ENCODE measurements around the gene AGER.
"Not testable (repeated sequence)": the region's sequence is repeated elsewhere in the genome, so short reads cannot be mapped to it uniquely, and the experiment has no call there.

The AGER gene

DNA sequence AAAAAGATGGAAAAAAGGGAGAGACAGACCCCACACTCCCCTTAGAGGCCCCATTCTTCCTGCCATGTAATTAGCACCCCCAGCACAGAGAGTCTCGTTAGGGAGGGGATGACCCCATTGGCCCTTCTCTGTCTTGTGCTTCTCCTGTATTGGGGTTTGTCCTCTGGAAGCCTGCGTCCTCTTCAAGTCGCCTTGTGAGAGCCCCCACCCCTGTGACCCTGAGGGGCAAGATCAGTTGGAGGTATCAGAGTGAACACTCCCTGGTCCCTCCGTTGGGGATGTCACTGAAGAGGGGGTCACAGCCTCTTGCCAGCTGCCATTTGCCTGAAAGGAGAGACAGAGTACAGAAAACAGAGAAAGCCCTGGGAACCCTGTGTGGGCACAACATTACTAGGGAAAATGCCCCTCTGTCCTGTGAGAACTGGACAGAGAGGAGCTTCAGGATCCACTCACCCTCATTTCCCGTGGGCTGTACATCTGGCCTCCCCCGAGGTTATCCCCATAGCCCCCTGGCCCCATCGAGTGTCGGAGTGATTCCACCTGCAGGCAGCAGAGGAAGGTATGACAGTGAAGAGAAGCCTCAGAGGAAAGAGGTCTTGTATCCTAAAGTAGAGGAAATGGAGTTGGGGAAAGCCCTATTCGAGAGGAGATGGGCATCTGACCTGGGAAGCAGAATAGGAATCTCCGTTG, 2.2 kb upstream of the AGER start:
- DNase-seq (ENCODE audit: low spot score), result not testable (repeated sequence)

DNA sequence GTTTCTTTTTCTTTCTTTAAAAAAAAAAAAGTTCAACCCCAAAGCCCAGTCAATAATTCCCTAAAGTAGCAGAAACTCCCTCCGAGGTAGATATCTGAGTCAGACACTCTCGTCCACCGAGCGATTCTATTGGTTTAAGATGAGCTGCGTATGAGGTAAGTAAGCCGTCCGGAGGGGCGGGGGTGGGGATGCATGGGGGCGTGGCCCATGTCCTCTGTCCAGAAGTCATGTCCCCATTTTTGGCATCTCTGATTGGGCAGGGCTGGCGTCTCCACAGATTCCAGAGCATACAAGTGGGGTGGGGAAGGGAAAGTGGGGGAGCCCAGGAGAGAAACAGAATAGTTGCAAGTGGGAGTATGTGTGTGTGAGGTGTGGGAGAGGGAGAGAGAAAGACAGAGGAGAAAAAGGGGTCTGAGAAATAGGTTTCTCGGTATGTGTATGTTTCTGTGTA, 1.7 kb upstream of the AGER start:
- DNase-seq (ENCODE audit: low spot score), result not testable (repeated sequence)

DNA sequence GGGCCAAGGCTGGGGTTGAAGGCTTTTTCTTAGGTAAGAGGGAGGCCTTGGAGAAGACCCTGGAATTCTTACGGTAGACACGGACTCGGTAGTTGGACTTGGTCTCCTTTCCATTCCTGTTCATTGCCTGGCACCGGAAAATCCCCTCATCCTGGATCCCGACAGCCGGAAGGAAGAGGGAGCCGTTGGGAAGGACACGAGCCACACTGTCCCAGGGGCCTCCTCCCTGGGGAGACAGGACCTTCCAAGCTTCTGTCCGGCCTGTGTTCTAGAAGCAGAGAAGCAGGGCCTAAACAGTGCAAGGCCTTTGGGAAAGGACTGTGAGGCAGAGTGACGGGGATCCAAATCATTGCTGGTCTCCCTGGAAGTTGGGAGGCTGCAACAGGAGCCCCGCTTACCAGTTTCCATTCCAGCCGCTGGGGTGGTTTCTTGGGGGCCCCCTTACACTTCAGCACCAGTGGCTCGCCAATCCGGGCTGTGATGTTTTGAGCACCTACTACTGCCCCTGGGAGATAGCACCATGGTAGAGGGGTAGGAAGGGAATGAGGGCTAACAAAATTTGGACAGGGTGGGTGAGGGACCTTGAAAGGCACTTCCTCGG, 470 bp downstream of the AGER start:
- DNase-seq (ENCODE audit: low spot score), result no peak

DNA sequence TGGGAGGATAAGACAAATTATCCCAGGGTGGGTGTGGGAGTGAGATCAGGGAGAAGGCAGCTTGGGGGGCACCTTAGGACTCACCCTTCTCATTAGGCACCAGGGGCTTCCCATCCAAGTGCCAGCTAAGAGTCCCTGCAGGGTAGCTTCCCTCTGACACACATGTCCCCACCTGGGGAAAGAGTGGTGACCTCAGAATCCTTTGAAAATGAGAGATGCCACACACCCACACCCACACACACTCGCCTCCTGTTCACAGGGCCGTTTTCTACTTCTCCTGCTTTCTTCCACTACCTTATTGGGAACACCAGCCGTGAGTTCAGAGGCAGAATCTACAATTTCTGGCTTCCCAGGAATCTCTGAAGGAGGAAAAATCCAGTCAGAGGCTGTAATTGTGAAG, 1.0 kb downstream of the AGER start:
- DNase-seq (ENCODE audit: low spot score), result no peak

DNA sequence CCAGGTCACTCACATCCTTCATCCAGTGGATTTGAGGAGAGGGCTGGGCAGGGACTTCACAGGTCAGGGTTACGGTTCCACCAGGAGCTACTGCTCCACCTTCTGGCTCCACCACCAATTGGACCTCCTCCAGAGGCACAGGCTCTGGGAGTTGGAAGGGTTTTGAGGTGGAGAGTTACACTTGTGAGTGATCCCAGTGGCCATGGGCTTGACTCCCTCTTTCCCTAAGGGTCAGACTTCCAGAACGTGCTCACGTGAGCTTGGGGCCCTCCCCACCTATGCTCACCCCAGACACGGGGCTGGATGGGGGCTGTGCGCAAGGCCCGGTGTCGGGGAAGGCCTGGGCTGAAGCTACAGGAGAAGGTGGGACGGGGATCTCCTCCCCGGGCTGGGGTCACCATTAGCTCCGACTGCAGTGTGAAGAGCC, 1.5 kb downstream of the AGER start:
- no peak for DNase-seq (ENCODE audit: low spot score)

DNA sequence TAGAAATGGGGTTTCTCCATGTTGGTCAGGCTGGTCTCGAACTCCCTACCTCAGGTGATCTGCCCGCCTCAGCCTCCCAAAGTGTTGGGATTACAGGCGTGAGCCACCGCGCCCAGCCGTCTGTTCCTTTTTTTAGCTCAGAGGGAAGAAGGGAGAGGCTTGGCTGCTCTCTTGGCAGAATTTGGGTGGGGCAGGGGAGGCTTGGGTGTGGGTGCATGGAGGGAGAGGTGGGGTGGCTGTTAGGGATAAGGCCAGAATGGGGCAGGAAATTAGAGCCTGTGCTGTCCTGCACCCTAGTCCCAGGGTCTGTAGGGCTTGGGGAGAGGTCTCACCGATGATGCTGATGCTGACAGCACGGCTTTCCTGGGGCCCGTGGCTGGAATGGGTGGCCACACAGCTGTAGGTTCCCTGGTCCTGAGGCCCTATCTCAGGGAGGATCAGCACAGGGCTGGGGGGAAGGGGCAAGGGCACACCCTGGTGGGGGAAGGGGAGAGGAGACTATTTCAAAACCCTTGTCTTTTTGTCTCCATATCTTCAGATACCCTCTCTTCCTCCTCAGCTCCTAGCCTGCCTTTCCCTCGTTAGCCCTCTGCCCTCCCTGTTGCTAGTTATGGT, 2.0 kb downstream of the AGER start:
- no peak for DNase-seq (ENCODE audit: low spot score)

DNA sequence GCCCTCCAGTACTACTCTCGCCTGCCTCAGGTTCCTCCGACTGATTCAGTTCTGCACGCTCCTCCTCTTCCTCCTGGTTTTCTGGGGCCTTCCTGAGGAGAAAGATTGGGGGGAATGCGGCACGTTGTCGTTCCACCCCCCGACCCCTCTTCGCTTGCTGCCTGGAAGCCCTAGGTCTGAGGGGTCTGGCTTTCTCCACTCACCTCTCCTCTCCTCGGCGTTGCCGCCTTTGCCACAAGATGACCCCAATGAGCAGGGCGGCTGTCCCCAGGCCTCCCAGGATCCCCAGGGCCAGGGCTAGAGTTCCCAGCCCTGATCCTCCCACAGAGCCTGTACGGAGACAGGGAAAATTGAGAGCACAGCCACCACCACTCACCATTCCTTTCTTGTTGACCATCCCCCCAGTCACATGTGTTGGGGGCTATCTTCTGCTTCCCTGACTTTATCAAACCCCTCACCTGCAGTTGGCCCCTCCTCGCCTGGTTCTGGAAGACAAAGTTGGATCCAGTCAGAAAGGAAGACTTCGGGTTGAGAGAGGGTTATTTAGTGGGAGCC, 2.8 kb downstream of the AGER start:
- DNase-seq (ENCODE audit: low spot score), result no peak

DNA sequence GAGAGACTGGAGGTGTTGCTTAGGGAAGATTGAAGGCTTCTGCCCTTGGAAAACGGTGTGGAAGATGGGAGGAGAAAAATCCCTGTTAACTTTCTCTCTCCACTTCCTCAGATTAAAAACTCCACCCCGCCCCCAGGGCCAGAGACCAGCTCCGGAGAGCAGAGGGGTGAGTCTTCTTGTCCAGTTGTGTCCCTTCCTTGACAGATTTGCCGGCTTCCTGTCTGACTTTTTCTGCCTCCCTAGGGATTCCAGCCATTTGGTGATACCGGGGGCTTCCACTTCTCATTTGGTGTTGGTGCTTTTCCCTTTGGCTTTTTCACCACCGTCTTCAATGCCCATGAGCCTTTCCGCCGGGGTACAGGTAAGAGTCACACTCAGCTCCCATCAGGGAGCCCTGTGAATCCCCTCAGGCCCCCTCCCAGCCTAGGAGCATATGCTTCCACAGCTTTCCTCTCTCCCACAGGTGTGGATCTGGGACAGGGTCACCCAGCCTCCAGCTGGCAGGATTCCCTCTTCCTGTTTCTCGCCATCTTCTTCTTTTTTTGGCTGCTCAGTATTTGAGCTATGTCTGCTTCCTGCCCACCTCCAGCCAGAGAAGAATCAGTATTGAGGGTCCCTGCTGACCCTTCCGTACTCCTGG, 4.2 kb downstream of the AGER start:
- no peak for DNase-seq (ENCODE audit: low spot score)

DNA sequence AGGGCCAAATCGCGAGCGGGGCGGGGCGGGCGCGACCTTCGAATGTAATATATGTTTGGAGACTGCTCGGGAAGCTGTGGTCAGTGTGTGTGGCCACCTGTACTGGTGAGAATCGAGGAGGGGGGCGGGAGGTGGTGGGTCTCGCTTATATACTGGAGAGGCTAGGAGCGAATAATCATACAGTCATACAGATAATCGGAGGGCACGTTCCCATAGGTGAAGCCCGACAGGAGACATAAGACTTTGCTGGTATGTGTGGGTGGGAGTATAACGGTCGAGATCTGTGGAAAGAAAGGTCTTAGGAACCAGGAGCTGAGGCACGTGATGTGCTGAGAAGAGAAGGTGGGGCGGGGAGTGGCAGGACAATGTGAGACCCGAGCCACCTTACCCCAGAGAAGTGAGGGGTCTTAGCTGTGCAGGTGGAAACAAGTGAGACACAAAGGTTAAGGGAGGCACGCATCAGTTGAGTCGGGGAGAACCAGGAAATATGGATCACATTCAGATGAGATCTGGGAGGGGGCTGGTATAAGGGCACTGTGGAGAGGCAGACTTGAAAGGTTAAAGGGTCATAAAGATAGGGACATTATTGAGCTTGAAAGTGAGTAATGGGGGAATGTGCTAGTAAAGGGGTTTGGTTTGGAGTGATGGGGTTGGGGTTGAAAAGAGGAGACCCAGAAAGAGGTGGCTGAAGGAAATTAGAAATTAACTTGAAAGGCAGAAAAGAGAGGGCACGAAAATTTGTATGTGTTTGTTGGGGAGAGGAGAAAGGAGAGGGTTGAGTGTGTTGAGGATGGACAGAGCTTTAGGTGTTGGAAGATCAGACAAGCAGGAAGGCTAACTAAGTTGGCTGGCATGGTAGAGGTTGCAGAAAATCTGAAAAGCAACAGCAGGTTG, 5.3 kb downstream of the AGER start:
- no peak for DNase-seq (ENCODE audit: low spot score)

DNA sequence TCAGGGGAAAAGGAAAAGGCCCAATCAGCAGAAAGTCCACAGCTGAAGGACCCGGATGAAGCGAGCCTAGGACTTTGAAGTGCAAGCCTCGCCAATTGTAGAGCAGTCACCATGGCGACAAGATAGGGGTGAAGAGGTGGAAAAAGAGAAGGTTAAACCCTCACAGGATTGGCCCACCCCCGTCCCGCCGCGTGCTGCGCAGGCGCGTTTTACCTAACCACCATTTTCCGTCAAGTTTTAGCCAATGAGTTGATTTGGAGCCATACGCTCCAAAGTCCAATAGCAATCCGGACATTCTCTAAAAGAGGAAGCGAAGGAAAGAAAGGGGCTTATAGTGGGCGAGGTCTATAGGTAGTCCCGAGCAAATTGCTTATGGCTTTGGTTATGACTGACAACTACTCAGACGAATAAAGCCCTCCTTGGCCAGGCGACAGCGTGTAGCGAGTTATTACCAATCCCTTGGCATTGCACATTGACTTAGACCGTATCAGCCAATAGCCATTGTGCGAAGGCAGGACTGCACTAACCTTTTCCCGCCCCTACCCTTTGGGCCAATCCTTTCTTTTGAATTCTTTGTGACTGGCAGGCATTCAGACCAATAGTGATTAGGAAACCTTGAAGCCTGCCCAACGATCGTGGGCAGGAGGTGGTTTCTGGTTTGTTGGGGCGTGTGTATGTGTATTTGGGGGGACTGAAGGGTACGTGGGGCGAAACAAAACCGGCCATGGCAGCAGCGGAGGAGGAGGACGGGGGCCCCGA, 6.1 kb downstream of the AGER start, which contains the start of gene RNF5:
RNF5 (plus strand) TSS at position 618 of the 759 bp plus-strand sequence; CDS start at position 725, 107 bp downstream.
- DNase-seq (ENCODE audit: low spot score), result peak; percentile 91

DNA sequence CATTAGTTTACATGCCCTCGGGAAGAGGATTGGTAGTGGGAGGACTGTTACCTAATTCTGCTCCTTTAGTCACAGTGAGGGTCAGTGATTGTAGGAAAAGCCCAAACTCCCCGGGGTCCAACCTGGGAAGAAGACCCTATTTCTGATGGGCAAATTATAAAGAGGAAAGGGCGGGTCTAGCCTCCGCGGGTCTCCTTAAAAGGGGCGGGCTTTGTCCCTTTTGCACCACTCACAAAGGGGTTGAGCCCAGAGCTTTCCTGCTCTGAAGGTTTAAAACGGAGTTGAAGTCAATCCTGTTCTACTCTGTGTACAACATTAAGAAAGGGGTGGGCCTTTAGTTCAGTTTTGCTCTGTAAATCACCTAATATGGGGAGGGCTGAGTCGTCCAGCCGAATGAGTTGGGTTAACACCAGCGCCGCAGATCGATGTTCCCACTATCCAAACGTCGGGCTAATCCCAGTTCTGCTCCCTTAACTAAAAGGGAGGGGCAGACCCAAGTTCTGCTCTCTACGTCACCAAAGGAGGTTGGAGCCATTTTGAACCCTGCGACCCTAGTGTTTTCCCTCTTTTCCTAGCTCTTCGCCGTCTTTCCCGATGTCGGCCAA, 6.8 kb downstream of the AGER start:
- peak; percentile 65 for DNase-seq (ENCODE audit: low spot score)

DNA sequence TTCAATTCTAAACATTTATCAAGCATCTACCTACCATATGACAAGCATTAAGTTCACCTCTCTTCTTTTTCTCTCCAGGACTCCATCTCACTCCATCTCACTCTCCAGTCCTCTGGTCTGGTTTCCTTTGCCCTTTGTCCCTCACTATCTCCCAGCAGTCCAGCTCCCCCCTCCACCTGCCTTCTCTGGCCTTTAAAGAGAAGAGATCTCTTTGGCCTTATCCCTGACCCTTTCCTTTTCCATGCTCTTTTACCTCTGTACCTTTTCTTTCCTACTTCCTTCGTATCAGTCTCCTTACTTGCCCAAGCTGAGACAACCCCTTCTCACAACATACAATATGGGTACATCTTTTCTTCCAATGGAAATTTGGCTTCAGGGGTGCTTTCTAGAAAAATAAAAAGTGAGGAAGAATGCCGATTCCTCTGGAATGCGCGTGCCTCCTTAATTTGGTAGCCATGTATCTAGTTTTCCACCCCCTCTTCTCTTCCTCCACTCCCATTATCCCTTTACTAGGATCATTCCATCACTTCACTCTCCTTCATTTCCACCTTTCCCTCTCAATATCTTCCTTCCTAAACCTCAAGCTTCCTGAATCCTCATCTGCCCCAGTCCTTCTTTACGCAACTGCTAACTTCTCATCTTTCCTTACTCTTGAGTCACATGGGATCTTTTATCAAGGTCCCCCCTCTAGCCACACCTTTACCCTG, 7.4 kb downstream of the AGER start:
- no peak for DNase-seq (ENCODE audit: low spot score)

DNA sequence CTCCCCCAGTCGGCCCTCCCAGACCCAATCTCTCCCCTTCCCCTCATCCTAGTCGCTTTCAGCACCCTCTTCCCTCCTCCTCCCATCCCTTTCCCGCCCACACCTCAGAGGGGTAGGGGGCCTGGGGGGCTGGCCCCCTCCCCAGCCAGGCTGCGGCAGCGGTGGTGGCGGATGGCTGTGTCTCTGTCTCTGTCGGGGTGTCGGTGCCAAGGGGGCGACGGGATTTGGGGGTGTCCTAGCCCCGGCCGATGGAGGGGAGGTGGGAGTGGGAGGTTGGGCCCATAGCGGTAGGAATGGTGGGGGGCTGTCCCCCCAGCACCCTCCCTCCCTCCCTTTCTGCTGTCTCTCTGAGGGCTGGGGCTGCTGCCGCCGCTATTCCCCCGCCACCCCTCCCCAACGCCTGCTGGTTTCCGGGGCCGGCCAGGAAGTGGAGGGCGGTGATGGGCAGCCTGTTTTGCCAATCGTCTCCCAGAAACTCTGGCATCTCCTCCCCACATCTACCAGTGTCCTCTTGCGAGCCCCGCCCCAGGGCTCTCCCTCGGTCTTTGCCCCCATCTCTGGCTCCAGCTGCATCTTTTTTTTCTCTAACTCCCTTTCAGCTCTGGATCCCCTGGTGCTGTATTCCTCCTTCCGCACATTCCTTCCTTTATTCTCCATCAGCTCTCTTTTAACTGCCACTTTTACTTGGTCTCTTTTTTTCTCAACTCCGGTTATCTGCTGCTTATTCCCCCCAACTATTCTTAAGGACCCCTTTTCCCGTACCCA, 8.2 kb downstream of the AGER start, which contains the start of gene AGPAT1:
AGPAT1 (minus strand) TSS at position 374 of the 765 bp plus-strand sequence. CDS start 4,588 bp downstream, outside the sequence.
- DNase-seq (ENCODE audit: low spot score), result peak; percentile 96

DNA sequence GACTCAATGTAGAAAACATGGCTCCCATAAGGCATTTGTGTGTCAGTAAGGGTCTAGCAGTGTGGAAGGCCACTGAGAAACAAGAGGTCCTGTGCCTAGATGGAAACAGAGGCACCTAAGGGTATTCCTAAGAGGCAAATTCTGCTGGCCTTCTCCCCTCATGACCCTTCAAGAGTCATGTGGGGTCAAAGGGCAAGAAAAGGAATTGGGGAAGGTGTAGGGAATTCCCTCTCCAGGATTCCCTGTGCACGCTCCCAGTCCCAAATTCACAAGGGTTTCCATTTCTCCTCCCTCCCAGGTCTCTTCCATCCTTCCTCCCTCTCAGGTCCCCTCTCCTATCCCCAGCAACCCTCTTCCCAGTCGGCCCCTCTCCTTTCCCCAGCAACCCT, 8.7 kb downstream of the AGER start:
- no peak for DNase-seq (ENCODE audit: low spot score)

DNA sequence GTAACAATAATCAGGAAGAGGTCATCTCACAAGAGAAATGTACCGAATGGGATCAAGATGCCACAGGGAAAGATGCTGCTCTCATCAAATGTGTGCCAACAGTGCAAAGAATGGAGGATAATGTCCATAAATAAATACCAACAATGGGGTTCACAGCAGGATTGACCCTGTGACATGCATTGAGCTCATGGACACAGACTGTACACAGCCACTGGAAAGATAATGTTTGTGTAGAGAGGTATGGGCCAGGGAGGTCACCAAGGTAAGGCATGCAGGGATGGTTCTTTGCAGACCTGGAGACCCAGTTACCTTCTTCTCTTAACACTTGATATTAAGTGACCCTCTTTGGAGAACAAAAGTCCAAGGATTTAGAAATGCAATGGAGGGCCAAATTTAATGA, 9.6 kb downstream of the AGER start:
- DNase-seq (ENCODE audit: low spot score), result no peak

DNA sequence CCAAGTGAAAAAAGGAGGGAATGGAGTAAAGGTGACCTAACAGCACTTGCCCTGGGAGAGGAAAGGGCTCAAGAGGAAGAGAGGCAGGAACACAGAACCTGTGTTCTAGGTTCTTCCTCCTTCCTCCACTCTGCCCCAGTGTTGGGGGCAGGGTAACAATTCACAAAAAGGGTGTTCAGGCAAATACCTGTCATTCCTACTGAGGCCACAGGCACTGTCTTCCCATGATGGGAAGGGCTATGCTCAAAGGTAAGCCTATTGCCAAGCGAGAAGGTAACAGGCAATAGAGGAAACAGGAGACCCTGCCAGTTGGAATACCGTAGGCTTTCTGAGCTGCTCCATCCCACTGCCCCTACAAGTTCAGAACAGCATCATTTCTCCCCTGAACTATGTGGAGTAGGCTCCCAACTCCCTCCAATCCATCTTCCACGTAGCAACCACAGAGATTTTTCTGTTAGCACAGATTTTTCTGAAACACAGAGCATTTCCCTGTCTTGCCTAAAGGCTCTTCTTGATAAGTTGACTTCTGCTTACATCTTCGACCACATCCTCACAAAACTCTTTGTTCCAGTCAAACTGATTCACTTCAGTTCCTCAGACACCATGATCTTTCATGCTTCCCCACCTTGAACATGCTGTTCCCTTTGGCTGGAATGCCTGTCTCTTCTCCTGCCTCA, 10.9 kb downstream of the AGER start:
- DNase-seq (ENCODE audit: low spot score), result no peak

DNA sequence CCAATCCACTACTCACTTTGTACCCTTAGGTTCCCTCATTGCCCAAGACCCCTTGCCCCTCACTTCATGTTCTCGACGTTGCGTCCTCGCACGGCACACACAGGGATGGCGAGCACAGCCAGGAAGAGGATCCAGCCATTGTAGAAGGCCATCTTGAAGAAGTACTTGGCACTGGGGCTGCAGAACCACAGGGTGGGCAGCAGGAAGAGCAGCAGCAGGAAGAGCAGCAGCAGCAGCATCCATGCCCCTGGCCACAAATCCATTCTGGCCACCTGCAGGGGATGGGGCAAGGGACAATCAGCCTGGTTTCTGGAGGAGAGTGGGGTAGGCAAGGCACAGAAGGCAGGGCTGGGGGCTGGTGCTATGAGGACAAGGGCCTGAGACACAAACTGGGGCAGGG, 12.8 kb downstream of the AGER start:
- no peak for DNase-seq (ENCODE audit: low spot score)

DNA sequence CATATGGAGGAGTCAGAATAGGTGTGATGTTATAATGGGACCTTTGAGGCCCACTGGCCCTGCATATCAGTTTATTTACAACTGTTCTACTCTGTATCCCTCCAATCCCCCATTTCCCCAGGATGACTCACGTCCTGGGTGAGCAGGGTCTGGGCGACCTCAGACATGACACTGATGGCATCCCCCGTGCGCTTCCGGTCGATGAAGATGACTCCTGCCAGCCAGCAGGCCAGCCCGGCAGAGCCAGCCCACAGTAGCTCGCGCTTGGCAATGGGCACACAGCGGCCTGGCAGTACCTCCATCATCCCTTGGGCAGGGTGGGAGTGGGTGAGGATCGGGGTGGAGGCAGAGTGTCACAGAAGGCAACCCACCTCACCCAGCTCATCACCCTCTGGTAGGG, 13.8 kb downstream of the AGER start:
- no peak for DNase-seq (ENCODE audit: low spot score)
